COLO829 (cell line): ENCODE data around the gene VCL.
"Not testable (repeated sequence)": the region's sequence is repeated elsewhere in the genome, so short reads cannot be mapped to it uniquely, and the experiment has no call there.

Source experiments
- DNase-seq: peaks from one replicate; pipeline ENCODE4 v3.0.0; 2012; ENCODE audit warnings: low spot score

VCL gene

DNA sequence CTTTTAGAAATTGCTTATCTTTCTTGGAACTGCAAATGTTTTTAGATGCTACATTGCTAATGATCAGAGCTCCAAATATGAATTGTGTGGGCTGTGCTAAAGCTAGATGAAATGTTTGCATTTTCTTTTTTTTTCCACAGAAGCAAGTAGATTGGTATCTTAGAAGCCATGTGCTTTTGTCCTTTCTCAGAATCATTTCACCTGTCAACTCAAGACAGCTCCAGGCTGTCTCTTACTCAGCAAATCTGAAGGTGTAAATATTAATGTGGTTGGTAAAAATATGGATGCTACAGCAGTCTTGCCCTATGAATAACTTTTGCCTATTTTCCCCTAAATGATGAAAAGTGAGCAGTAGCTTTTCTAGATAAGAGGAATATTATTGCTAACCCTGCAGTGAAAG, 111.5 kb downstream of the VCL start:
- no peak for DNase-seq

DNA sequence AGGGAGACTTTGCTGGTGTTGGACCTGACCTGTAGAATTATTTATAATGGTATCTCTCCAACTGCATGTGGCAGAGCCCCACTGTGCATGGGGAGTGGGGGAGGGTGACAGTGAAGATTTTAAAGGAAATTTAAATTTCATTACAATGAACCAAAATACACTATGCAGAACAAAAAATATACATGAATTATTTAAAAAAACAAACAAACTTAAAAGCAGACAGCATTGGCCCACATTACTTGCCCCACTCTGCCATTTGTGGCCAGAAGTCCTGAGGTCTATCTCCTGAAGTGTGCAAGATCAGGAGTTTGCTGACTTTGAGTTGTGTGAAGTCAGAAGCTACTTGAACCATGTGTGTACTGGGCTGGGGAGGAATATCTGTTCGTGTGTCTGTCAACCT, 112.2 kb downstream of the VCL start:
- no peak for DNase-seq

DNA sequence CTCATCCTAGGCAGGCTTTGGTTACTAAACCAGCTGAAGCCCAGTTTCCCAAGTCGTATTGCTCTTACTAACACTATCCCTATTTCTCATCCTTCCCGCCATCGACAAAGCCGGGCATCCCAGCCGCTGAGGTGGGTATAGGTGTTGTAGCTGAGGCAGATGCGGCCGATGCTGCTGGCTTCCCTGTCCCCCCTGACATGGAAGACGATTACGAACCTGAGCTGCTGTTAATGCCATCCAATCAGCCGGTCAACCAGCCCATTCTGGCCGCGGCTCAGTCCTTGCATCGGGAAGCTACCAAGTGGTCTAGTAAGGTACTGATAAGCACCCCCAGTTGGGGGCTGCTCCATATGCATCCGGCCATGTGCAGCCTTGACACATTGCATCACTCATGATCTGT, 113.9 kb downstream of the VCL start:
- DNase-seq: no peak

DNA sequence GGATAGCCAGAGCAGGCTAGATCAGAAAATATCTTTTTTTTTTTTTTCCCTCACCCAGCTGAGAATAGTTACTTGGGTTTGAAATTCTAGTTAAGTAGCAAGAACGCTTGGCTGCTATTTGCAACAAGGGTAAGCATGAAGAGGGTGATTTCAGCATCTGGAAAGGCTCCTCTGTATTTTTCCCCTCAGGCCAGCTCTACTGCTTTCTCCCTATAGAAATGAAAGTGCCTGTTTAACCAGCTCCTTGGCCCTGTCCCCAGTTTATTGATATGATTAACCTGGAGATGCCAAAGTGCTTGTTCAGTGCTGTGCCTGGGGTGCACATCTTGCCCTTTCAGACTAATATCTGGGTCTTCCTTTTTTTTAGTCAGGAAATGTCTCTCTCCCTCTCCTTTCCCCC, 115.6 kb downstream of the VCL start:
- DNase-seq: no peak

DNA sequence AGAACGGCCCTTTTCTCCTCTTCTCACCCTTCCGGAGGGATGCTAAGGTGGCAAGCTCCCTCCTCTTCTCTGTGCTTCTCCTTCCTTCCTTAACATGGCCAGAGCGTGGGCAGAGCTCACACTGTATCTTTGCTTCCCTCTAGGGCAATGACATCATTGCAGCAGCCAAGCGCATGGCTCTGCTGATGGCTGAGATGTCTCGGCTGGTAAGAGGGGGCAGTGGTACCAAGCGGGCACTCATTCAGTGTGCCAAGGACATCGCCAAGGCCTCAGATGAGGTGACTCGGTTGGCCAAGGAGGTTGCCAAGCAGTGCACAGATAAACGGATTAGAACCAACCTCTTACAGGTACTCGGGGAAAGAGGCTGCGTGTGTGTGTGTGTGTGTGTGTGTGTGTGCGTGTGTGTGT, 116.1 kb downstream of the VCL start:
- no peak for DNase-seq

DNA sequence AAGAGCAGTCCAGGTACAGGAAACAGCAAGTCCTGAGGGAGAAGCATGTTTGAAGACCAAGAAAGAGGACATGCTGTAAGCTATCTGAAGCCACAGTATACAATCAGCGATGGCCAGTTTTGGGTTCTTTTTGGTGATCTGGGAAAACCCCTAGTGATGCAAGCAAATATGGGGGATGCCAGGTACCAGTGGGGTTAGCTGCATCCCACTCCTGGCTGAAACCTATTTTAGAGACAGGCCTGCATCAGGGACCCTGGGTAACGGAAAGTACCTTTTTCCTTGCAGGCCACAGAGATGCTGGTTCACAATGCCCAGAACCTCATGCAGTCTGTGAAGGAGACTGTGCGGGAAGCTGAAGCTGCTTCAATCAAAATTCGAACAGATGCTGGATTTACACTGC, 119.8 kb downstream of the VCL start:
- no peak for DNase-seq

DNA sequence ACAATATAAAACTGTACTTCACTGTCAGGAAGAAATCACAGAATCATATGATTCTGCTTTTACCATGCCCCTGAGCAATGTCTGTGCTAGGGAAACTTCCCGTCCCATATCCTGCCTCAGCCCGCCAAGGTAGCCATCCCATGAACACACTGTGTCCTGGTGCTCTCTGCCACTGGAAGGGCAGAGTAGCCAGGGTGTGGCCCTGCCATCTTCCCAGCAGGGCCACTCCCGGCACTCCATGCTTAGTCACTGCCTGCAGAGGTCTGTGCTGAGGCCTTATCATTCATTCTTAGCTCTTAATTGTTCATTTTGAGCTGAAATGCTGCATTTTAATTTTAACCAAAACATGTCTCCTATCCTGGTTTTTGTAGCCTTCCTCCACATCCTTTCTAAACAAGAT, 120.9 kb downstream of the VCL start:
- DNase-seq: no peak

DNA sequence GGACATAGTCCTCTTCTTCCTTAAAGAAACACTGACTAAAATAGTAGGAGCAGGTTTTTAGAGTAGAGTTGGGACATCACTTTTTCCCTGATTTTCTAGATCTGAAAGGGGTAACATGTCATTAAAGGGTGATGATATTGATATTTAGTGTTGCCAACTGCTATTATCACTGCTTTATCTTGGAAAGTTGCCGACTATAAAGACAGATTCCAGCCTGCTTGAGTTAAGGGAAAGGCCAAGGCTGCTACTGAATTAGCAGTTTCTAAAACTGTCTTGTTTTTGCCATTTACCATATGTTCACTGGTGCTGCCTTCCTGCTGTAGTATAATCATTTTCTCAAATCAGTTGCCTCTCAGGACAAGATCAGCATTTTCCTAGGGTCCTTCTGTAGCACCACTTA, 123.0 kb downstream of the VCL start:
- no peak for DNase-seq

DNA sequence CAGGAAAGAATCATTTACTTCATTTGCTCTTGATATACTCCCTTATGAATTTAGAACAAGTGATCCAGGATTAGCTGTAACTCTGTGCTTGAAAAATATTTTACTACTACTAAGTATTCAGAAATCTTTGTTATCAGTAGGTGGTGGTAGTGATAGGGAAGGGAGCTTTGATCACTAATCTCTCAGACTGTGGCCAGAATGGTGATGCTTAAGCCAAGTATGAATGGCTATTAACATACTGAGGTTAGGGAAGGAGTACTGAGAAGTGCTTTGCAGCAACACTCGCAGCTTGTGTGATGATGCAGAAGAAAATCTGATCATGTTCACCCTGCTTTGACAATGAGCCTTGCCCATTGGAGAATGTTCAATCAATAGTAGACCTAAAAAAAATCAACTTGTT, 123.5 kb downstream of the VCL start:
- DNase-seq: no peak

DNA sequence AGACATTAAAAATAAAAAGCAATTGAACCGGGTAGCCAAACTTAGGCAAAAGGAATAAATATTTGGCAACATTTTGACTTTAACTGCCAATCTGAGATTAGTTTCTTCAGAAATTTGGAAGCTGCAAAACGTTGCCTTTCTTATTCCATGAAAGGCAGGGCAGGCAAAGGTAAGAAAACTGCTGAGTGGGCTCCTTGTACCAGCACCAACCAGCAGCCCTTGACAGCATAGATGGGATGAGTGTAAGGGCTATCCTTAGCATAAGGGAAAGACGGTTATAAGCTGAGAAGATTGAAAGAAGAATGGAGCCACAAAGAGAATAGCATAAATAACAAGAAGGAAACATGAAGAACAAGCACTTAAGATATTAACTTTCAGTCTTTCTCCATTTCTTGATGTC, 124.1 kb downstream of the VCL start:
- DNase-seq: no peak

DNA sequence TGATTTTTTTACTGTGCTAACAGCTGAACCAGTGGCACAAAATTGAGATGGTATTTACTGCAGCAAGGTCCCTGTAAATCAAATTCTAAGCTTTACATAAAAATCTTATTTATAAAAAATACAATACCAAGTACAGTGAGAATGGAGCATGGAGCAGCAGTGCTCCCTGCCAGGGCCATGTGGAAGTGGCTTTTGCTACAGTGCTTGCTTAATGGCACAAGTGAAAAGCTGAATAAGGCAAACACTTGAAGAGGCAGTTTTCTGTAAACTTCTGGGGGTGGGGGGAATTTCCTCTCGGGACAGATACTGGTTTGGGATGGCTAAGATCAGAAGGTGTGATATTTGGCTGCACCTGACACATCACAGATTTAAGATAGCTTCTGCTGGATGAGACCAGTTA, 125.2 kb downstream of the VCL start:
- DNase-seq: no peak

DNA sequence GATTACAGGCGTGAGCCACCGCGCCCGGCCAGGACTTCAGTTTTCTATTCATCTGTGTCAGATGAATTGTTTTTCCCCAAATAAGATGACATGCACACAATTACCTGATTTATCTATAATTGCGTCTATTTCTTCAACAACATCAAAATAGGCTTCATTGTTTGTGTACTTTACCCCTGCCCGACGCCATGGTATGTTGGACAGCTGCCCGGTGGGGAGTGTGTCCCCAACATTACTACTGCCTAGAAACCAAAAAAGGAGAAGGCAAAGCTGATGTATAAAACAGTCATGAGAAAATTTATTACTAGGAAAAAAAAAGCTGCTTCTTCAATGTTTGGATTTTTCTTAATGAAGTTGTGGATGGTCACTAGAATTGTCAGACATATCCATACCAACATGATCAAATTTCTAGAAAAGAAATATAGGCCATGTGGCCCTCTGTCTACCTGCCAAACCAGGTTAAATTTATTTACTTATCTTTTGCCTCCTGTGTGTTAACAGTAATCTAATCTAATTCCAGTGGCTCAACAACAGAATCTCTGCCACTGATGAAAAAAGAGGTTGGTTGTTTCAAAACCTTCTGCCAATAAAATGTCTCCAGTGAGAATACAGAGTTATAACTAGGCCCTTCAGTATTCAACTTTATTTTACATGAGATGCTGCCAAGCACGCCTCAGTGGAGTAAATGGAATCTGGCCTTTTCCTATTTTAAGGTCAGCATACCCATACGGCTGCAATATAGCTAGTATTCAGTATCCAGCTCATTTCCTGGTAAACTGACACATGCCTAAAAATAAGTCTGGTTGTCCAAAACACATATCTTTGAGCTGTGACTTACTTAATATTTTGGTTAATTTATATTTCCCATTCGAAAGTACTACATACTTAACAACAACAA, 136.3 kb downstream of the VCL start:
- DNase-seq: no peak

DNA sequence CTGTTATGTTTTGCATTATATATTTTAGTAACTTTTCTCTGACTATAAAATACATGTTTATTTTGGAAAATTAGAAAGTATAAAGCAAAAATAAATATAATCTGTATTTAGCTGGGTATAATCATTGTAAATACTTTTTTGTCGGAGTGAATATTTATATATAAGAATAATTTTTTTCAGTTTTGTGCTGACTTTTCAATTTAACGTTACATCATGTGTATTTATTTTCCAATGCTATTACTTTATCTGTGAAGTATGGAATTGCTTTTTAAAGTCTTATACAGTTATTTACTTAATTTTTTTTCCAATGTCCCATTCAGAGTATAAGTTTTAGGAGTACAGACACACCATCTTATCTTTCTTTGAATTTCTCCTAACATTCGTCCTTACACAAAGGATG, 137.5 kb downstream of the VCL start:
- no peak for DNase-seq

DNA sequence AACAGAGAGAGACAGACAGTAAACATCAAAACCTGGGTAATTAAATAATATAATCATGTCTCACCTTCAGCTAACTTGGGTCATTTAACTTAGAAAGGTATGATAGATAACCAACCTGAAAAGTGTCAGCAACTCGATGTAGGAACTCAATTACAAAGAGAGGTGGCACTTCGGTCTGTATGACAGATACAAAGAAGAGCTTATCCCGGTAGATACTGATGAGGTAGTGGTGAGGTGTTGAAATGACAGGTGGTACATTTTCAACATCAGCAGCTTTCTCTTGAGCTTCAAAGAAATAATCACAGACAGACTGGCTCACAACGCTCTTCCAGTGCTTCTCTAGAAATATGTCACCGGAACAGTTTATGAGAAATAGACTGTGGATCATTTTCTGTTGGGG, 140.1 kb downstream of the VCL start:
- DNase-seq: no peak

DNA sequence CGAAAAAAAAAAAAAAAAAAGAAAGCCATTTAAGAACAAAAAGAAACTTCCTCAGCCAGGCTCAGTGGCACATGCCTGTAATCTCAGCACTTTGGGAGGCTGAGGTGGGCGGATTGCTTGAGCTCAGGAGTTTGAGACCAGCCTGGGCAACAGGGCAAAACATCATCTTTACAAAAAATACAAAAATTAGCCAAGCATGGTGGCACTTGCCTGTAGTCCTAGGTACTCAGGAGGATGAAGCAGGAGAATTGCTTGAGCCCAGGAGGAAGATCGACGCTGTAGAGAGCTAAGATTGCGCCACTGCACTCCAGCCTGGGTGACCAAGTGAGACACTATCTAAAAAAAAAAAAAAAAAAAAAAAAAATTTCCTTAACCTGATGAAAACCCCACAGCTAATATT, 140.7 kb downstream of the VCL start:
- not testable (repeated sequence) for DNase-seq

DNA sequence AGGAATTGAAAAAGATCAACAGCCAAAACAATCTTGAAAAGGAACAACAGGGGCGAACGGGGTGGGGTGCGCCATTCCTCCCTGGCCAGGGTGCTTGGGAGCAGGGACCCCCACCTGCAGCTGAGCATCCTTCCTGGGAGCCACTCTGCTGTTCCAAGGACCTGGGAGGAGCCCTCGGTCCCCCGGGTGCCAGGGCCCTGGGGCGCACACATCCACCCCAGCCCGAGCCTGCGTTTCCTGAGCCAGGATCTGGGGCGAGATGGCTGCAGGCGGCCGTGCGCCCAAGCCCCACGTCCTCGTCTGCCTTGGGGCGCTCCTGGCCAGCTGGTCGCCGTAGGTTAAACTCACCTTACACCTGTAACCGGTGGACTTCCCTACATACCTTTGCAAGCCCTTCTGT, 142.1 kb downstream of the VCL start:
- no peak for DNase-seq

DNA sequence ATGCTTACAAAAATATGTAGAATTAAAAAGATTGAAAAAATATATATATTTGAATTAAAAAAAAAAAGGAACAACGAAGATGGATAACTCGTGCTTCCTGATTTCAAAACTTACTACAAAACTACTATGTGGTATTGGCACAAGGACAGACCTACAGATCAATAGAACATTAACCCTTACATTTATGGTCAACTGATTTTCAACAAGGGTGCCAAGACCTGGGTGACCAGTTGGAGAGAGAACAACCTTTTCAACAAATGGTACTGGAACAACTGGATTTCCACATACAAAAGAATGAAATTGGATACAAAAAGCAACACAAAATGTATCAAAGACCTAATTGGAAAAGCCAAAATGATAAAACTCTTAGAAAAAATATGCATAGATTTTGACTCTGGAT, 142.6 kb downstream of the VCL start:
- DNase-seq: no peak

DNA sequence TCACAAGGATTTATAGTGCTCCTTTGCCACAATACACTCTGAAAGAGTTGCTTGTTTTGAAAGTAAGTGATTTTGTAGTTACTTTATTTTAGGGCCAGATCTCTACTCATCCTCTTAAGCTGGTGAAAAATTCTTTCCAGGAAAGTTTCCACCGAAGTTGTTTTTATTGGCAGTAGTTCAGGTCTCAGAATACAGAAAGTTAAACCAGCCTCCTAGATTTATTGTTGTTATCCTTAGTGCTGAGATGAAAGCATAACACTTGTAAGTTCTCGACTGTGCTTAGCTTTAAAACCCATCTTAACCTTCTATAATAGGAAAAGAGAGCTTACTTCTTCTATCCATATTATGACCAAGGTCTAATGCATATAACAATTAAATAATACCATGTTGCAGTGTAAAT, 147.2 kb downstream of the VCL start:
- DNase-seq: no peak

DNA sequence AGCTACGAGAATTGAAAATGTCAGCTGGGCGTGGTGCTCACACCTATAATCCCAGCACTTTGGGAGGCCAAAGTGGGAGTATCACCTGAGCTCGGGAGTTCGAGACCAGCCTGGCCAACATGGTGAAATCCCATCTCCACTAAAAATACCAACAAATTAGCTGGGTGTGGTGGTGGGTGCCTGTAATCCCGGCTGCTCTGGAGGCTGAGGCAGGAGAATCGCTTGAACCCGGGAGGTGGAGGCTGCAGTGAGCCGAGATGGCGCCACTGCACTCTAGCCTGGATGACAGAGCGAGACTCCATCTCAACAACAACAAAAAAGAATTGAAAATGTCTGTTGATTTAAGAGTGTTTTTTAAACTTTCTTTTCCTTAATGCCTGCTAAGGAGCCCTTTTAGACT, 149.1 kb downstream of the VCL start:
- DNase-seq: not testable (repeated sequence)

DNA sequence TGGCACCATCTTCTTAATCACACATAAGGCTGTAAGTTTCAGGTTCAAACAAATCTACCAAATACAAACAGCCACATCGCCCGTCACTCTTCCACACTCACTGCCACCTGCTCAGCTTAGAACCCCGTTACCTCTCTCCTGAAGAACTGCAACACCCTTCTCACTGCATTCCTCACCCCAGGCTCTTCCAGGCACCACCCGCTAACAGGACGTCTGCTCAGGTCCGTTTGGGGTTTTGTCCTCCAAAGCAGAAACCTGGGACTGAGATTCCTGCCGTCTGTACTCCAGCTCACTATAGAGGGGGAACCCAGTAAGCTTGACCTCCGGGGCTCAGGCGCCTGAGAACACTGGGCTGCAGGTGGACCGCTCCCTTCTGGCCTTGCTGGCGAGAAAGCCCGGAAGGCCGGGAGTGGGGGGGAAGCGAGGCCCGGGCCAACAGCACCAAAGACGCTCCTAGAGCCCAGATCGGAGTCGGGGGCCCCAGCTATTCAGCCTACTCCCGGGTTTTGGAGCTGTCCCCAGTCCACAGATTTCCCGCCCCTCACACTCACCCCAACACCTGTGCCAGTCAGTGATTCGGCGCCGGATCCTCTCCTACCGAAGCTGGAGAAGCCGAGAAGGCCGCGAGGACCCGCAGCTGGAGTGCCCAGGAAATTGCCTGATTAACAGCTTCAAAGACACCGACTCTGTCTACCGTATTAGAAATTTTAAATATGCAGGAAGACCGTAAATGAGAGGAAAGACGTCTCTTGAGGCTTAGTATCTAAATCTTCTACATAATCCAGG, 152.5 kb downstream of the VCL start, which contains the start of gene AP3M1:
Gene AP3M1 (minus strand): TSS at position 625 of the 786 bp plus-strand sequence. CDS start 12,449 bp downstream, outside the sequence.
- peak; percentile 24 for DNase-seq

DNA sequence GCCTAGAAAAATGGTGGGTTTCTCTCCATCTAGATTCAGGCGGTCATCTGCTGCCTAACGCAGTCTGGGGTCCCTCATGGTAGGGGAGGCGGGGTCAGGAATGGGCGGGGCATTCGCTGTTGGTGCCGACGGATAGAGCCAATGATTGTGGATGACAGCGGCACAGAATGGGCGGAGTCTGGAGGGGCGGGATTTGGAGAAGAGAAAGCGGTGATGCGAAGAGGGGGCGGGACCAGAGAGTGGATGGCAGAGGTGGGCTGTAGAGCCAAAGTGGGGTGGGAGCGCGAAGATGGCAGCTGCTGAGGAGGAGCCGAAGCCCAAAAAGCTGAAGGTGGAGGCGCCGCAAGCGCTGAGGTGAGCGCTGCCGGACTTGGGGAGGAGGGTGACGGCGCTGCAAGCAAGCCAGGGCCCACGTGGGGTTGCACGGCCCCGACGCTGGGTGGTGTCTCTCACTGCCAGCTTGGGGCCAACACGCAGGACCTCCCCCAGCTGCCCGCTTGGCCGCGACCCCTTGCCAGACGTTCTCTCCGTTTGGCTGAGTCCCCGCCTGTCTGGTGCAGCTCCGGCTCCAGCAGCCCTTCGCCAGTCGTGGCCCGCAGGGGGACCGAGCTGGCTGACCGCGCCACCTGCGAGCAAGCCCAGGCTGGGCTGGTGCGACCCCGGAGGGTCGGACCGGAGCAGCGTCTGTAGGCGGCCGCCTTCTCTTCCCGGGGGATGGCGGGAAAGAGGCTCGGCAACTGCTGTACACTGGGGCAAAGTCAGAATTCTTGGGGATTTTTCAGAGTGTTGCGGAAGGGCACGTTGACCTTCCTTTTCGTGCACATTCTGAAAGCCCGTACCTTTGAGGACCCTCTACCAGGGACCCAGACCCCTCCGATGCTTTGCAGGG, 153.3 kb downstream of the VCL start, which contains the start of gene ADK:
Gene ADK (plus strand): TSS at position 232 of the 889 bp plus-strand sequence. CDS start 58 bp downstream, at position 290.
- DNase-seq: peak; percentile 98
